HG03095 (cell line): ENCODE measurements around the gene TUT1.
A peak's percentile ranks its signal among the peaks of the same experiment; 100 is the strongest.
"Not testable (repeated sequence)": the region's sequence is repeated elsewhere in the genome, so short reads cannot be mapped to it uniquely, and the experiment has no call there.

ENCODE experiments used
- ATAC-seq: cut with Tn5 transposase; IDR thresholded peaks from one replicate; pipeline ENCODE4 v1.9.1; 2021; ENCODE audit warnings: moderate library complexity; ENCODE audit not compliant: unreplicated experiment

Gene TUT1

DNA sequence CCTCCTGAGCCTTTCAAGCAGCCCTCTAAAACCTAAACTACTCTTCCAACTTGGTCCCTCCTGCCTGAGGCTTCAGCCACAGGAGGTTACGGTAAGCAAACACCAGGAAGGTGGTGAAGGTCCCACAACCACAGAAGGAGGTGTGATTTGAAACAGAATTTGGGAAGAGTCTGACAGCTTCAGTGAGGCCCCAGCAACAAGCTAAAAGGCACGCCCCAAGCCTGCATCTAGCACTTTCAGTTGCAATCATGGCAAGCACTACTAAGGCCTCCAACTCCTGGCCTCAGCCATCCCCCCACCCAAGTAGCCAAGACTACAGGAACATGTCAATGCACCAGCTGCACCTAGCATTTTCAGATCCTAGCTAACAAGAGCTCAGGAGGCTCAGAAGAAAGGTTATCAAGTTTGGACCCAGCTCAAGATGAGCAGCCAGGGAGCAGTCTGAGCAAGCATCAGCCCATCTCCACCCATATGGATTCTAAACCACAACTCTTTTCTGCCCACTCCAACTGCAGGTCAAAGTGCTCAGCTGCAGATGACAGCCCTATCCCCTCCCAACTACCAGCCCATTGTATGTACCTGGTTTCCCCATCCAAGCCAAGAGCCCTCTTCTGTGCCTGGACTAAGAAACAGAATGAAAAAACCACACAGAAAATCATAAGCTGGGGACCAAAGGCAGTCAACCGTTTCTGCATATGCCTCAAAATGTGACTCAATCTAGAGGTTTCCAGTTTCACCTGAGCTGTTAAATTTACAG lies 34.3 kb downstream of the TUT1 start:
- ATAC-seq, result peak; percentile 35

- ATAC-seq, result peak; percentile 30
These were observed 35.0 kb downstream of the TUT1 start for GRCh38 chr11:62556108-62556874.

GRCh38 chr11:62555464-62556107 lies 35.7 kb downstream of the TUT1 start:
- ATAC-seq, result peak; percentile 27

DNA sequence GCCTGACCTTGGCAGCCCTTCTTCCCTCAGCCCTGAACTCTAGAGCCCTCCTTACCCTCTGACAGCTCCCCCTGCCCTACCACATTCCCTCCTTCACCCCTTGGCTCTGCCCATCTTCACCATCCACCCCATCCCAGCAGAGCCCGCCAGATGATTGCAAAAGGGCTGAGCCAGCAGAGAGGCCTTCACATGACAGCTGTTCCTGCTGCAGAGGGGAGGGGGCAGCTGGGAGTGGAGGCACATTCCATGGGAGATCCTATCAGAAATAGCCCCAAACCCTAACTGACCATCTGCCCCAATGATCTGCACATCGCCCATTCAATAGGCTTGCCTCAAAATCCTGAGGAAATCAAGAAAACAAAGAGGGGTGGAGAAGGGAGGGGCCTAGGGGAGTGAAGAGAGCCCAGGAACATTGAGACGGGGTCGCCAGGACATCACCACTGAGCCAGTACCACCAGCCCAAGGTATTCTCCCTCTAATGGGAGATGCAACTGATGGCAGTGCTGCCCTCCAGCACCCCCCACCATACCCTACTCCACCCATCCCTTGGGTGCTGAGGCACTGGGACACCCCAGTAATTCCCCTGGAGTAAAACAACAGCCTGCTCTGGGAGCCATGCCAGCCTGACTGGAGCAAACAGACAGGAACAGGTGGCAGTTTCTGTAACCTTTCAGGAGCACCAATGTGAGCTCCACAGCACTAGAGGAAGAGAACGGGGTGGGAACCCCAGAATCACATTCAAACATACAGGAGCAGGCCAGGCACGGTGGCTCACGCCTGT lies 36.7 kb downstream of the TUT1 start:
- no peak for ATAC-seq

GRCh38 chr11:62553839-62554361 lies 37.4 kb downstream of the TUT1 start:
- no peak for ATAC-seq

GRCh38 chr11:62553080-62553838 lies 38.1 kb downstream of the TUT1 start:
- no peak for ATAC-seq

- ATAC-seq, result no peak
These were observed 38.7 kb downstream of the TUT1 start for GRCh38 chr11:62552485-62553079.

- not testable (repeated sequence) for ATAC-seq
These were observed 40.8 kb downstream of the TUT1 start for GRCh38 chr11:62550478-62550877.

DNA sequence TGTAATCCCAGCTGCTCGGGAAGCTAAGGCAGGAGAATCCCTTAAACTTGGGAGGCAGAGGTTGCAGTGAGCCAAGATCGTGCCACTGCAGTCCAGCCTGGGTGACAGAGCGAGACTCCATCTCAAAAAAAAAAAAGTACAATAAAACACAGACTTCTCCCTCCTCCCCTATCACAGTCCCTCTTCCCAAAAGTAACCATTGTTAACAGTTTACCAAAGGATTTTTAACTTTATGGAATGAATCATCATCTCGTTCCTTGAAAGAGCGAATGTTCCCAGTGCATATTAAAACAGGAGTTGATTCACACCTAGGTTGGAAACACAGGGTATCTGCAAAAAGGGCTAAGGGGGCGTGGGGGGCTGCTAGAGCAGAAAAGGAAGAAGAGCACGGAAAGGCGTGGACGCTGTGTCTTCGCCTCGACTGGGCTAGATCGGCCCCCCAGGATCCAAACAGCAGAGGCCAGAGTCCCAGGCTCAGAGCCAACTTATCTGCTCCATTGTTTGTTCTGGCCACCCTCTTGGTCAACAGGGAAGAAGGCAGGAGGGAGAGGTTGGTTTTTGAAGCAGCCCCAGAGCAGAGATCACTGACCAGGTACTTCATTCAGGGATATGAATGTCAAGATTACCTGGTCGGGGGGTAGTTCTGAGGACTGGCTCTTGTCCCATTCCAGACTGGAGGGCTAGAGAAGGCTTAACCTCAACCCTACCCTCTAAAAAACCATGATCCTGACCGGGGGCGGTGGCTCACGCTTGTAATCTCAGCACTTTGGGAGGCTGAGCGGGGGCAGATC lies 42.6 kb downstream of the TUT1 start:
- ATAC-seq, result no peak

DNA sequence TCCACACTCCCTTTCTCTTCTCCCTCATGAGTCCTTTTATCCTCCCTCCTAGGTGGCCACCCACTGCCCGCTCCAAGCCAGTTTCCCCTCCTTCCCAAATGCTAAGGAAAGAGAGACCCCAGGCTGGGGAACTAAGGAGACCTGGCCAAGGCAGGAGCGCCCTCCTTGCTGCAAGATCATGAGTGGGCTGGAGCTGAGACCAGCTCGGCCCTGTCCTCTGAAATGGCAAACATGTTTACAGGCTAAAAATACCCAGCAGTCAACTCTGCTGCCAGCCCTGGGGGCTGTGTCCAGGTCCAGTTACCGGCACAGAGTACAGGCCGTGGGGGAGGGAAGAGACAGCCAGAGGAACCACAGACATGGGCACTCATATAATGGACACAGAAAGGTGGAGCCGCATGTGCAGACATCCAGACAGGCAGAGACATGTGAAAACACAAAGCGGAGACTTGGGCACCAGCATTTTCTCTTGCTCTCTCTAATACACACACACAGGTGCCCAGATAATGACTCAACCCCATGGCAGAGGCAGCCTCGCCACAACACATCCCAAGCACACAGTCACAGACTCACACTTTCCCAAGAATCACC lies 43.5 kb downstream of the TUT1 start:
- ATAC-seq, result no peak

- no peak for ATAC-seq
These were observed 44.2 kb downstream of the TUT1 start for GRCh38 chr11:62546929-62547625.

DNA sequence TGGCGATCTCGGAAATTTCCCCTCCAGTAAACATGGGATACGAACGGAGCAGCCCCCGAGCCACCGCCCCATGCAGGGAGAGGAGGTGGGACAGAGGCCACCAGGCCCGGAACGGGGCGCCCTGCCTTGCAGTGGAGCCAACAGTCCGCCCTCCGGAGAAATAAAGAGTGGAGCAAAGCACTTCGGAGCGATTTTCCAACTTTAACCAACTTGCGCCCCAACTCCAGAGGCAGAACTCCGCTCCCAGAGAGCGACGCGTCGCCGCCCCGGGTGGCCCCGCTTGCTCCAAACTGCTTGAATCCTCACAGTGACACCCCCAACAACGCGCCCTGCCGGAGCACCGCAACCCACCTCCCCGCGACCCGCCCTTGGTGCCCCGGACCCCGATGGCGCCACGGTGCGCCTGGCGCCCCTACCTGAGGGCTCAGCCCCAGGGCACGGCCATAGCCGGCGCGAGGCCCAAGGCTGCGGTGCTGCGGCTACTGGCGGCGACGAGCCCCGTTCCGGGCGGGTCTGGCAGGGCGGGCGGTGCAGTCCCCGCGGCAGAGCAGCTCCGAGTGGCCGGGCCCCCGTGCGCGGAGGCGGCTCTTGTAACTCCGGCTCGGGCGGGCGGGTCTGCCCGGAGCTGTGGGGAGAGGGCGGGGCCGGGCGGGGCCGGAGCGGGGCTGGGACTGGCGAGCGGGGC lies 44.9 kb downstream of the TUT1 start, which contains the start of gene AHNAK:
Gene AHNAK (minus strand): TSS at position 563 of the 685 bp plus-strand sequence. CDS start 10,708 bp downstream, outside the sequence.
- no peak for ATAC-seq

- no peak for ATAC-seq
These were observed 45.7 kb downstream of the TUT1 start for GRCh38 chr11:62545437-62546243.

DNA sequence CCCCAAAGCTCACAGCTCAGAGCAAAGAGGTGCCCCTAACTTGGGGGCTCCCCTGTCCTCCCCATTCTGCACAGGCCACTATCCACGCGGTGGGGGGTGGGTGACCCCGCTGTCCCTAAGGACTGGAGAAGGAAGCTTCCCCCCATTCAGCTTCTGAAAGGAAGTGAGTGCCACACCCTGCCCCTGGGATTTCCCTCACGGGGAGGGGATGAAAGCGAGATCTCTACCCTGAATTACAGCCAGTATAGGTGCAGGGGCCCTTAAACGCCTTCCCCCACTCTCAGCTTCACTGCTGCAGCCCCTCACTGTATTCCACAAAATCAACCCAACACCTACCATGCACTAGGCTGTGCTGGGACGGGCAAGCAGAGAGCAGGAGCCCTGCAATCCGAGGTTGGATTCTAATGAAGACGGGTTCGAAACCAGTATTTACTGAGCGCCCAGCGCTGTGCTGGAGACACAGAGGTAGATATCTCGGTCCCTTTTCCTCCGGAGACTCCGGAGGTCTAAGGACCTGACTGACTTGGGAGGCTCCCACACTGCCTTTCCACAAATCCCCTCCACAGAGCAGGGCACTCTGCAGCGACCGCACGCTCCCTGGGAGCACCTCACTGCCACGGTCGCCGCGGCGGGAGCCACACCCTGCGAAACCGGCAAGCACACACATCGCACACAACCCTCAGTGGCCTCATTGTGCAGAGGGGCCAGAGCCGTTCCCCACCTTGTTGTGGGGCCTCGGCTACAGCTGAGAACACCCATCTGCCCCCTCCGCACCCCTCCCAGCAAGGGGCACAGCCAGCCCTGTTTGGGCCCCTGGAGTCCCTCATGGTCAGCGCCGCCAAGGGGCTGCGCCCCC lies 46.5 kb downstream of the TUT1 start:
- no peak for ATAC-seq

DNA sequence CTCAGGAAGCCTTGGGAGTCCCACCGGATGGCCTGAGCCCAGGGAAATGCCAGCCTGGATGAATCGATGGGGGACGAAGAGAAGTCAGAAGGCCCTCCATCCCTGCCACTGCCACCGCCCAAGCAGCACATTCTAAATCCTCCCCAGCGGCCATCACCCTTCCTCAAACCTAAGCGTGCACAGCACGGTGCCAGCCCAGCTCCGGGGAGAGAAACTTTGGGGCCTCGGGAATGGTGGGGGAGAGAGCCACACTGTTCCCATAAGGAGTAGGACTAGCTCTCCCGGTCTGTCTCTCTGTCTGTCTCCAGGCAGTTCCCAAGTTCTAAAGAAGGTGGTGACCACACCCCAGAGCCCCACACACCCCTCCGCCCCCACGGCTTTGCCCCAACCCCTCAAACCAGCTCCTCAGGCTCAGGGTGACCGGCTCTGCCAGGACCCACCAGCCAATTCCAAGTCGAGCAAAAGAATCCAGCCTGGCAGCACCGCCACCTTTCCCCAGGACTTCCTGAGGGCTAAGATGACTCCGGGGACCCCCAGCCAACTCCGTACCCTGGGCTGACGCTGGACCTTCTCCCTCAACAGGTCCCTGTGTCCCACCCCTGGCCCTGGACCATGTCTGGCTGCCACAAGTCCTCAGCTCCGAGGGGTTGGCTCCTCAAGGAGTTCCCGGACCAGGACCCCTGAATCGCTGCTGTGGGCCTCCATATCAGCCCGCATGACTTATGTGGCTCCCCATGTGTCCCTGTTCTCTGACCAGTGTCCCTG lies 47.5 kb downstream of the TUT1 start:
- ATAC-seq, result no peak
